Activated CD4-positive, alpha-beta T cell treated with anti-CD3 and anti-CD28 coated beads, Interleukin-2, amount 50 U/mL, for 4 hours (primary cell): ENCODE results near the gene RNASE1.
"Not testable (repeated sequence)": the region's sequence is repeated elsewhere in the genome, so short reads cannot be mapped to it uniquely, and the experiment has no call there.

ENCODE experiments used
- DNase-seq, 2 experiments: peaks; one replicate each; pipeline ENCODE4 v3.0.0-alpha.2; 2020

RNASE1 gene

GRCh38 chr14:20802341-20803084 lies at the start of gene RNASE1:
Gene RNASE1 (minus strand): TSS chr14:20802844. CDS start chr14:20802068, 776 bp downstream.
- no peak for DNase-seq

- DNase-seq = no peak
These were observed 46.4 kb upstream of the RNASE1 start for GRCh38 chr14:20848955-20849570.

GRCh38 chr14:20848316-20848954 lies 45.8 kb upstream of the RNASE1 start:
- no peak for DNase-seq

GRCh38 chr14:20846560-20846959 lies 43.9 kb upstream of the RNASE1 start:
- no peak for DNase-seq

- DNase-seq = no peak
These were observed 38.5 kb upstream of the RNASE1 start for GRCh38 chr14:20841096-20841495.

- no peak for DNase-seq
These were observed 35.2 kb upstream of the RNASE1 start for GRCh38 chr14:20837831-20838230.

- no peak for DNase-seq
These were observed 34.2 kb upstream of the RNASE1 start for GRCh38 chr14:20836668-20837338.

GRCh38 chr14:20834899-20835298 lies 32.3 kb upstream of the RNASE1 start:
- DNase-seq = no peak

GRCh38 chr14:20830831-20831230 lies 28.2 kb upstream of the RNASE1 start:
- DNase-seq = no peak

GRCh38 chr14:20828024-20828694 lies 25.5 kb upstream of the RNASE1 start:
- not testable (repeated sequence) for DNase-seq

- no peak for DNase-seq
These were observed 24.7 kb upstream of the RNASE1 start for GRCh38 chr14:20827326-20827725.

GRCh38 chr14:20826666-20827065 lies 24.0 kb upstream of the RNASE1 start:
- DNase-seq = not testable (repeated sequence)

- no peak for DNase-seq
These were observed 21.2 kb upstream of the RNASE1 start for GRCh38 chr14:20823859-20824258.

GRCh38 chr14:20821521-20822108 lies 19.0 kb upstream of the RNASE1 start:
- DNase-seq = not testable (repeated sequence)

GRCh38 chr14:20820063-20820904 lies 17.6 kb upstream of the RNASE1 start:
- no peak for DNase-seq

GRCh38 chr14:20818861-20819260 lies 16.2 kb upstream of the RNASE1 start:
- DNase-seq = no peak

GRCh38 chr14:20815946-20816345 lies 13.3 kb upstream of the RNASE1 start:
- not testable (repeated sequence) for DNase-seq

GRCh38 chr14:20811986-20812975 lies 9.6 kb upstream of the RNASE1 start:
- DNase-seq = no peak

- no peak for DNase-seq
These were observed 7.3 kb upstream of the RNASE1 start for GRCh38 chr14:20809917-20810316.

GRCh38 chr14:20808162-20808483 lies 5.5 kb upstream of the RNASE1 start:
- DNase-seq = no peak
